GM18909 (cell line): ENCODE results near the gene SDHA.
A peak's percentile ranks its signal among the peaks of the same experiment; 100 is the strongest.
"Not testable (repeated sequence)": the region's sequence is repeated elsewhere in the genome, so short reads cannot be mapped to it uniquely, and the experiment has no call there.

Experiments
- ATAC-seq: cut with Tn5 transposase; IDR thresholded peaks from one replicate; pipeline ENCODE4 v1.9.1; 2021; ENCODE audit warnings: mild to moderate bottlenecking; ENCODE audit not compliant: unreplicated experiment, poor library complexity

SDHA gene

GRCh38 chr5:216076-216475, 2.0 kb upstream of the SDHA start:
- ATAC-seq: not testable (repeated sequence)

GRCh38 chr5:218457-219291, 554 bp downstream of the SDHA start:
- ATAC-seq: peak; percentile 23

GRCh38 chr5:219460-219863, 1.3 kb downstream of the SDHA start:
- no peak for ATAC-seq

- ATAC-seq: peak; percentile 25
Observed at GRCh38 chr5:219991-220390, 1.9 kb downstream of the SDHA start.

- ATAC-seq: not testable (repeated sequence)
Observed at GRCh38 chr5:222951-223715, 5.0 kb downstream of the SDHA start.

- no peak for ATAC-seq
Observed at GRCh38 chr5:223791-224190, 5.7 kb downstream of the SDHA start.

GRCh38 chr5:225334-225733, 7.2 kb downstream of the SDHA start:
- no peak for ATAC-seq

- not testable (repeated sequence) for ATAC-seq
Observed at GRCh38 chr5:227375-227774, 9.3 kb downstream of the SDHA start.

GRCh38 chr5:228886-229285, 10.8 kb downstream of the SDHA start:
- ATAC-seq: no peak

- ATAC-seq: no peak
Observed at GRCh38 chr5:230711-231110, 12.6 kb downstream of the SDHA start.

- ATAC-seq: no peak
Observed at GRCh38 chr5:231661-232060, 13.5 kb downstream of the SDHA start.

- not testable (repeated sequence) for ATAC-seq
Observed at GRCh38 chr5:233426-233825, 15.3 kb downstream of the SDHA start.

- ATAC-seq: no peak
Observed at GRCh38 chr5:234450-234849, 16.3 kb downstream of the SDHA start.

GRCh38 chr5:235527-235926, 17.4 kb downstream of the SDHA start:
- not testable (repeated sequence) for ATAC-seq

GRCh38 chr5:237931-238330, 19.8 kb downstream of the SDHA start:
- ATAC-seq: not testable (repeated sequence)

GRCh38 chr5:240550-240949, 22.4 kb downstream of the SDHA start:
- not testable (repeated sequence) for ATAC-seq

GRCh38 chr5:241045-241669, 23.0 kb downstream of the SDHA start:
- not testable (repeated sequence) for ATAC-seq

GRCh38 chr5:243683-244367, 25.7 kb downstream of the SDHA start:
- ATAC-seq: not testable (repeated sequence)

- ATAC-seq: not testable (repeated sequence)
Observed at GRCh38 chr5:245717-246116, 27.6 kb downstream of the SDHA start.

- ATAC-seq: not testable (repeated sequence)
Observed at GRCh38 chr5:250396-250795, 32.3 kb downstream of the SDHA start.
